Measurements from ENCODE around the gene SCTR.

SCTR gene

DNA sequence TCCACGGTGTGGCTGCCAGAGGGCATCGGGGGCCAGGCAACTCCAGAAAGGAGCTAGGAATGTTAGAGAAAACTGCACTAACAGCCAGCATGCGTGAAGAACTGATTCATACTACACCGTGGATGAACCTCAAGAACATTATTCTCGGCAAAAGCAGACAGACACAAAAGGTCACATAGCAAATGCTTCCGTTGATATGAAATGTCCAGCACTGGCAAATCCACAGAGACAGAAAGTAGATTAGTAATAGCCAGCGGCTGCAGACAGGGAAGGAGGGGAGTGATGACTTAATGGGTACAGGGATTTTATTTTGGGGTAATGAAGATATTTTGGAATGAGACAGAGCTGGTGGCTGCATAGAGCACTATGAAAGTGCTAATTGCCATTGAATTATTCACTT lies 37.4 kb downstream of the SCTR start:
- DNase-seq = no peak

DNA sequence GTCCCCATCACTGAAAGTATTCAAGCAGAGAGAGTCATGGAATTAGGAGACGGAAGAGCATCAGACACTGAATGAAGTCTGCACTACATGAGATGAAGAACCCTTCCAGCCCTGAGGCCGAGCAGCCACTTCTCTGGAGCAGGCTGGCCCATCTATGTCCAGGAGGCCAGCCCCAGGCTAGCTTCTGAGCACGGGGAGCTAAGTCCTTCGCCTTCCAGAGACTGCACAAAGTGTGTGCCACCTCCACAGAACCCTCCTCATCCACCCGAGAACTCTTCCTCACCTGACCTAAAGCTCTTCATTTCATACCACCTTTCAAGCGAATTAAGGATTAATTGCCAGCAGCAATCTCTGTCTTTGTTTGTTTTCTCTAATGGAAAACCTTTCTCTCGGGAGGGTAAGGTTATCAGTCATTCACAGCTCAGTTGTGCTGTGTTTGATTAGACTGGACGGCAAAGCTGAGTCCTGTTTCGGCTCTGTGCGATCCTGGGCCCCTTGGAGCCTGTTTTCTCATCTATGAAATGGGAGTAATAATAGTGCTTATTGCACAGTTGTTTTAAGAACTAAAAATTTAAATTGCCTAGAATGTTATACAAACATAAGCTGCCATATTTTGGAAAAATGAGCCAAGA lies 38.0 kb downstream of the SCTR start:
- DNase-seq = no peak

DNA sequence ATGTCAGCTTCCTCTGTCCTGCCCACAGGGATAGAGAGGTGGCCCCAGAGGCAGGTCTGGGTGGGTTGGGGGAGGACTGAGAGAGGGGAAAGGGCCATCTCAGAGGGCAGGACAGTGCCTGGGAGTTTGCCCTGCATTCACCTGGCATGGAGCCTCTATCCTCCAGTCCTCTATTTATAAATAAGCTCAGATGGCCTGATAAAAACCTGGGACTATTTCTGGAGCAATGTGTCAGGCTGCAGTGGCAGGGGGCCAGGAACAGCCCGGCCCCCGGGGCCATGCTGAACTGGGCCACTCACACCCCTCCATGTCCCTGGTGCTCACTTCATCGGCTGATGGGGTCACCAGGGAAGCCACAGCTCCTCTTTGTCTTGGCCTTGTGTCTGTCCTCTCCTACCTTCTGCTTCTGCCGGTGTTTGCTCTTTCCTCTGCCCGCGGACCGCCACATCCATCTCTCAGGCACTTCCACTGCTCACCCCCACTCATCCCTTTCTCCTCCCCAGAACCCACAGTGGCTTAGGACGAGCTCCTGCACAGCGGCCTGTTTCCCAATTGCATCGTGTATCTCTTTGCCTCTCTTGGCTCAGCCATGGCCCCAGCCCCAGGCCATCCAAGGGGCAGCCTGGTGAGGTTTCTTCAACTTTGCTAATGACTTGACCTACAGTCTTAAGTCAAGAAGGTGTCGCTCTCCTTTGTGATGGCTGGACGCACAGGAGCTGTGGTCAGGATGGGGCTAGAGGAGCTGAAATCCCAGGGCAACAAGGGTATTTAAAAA lies 38.8 kb downstream of the SCTR start:
- DNase-seq = no peak

DNA sequence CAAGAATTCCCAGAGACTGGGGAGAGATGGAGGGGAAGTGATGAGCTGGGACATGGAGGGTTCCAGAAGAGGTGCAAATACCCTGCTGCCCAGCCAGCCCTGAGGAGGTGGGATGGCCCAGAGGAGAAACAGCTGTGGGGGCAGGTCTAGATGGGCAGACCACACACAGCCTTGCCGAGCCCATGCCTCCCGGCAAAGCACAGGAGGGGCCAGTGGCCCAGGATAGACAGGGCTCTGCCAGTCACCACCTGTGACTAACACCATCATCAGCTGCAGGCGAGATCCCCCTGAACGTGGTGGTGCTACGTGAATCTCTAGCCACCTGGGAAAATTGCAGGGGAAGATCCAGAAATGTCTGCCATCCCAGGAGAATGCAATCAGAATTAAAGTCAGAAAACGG lies 39.4 kb downstream of the SCTR start:
- DNase-seq = no peak

DNA sequence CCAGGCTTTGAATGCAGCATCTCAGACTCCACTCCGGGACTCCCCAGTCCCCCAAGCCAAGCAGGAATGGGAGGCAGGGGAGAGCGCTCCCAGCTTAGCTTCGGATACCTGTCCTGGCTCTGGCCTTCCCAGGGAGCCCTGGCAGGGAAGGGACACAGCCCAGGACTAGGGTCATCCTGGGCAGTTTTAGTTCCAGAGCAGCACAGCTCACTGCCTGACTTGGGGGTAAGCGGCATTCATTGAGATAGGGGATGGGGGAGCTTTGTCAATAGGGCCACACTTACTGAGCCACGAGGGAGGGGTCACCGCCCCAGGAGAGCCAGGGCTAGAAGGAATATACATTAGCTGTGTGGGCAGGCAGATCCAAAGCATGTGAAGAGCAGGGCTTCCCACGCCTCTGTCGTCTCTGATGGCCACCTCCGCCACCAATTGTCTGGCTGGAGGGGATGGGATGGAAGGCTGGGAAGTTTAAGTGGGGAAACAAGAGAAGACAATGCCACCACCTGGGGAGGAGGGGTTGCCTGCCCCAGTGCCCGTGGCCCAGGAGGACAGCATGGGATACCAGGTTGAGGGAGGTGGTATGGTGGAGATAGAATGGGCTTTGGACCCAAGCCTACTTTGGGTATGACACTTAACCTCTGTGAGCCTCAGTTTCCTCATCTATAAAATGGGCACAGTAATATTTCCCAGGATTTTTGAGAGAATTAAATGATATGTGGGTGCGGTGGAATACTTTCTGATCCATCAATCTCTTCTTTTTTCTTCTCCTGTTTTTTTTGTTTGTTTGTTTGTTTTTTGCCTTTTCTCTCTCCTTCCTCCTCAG lies 40.2 kb downstream of the SCTR start:
- DNase-seq = no peak

DNA sequence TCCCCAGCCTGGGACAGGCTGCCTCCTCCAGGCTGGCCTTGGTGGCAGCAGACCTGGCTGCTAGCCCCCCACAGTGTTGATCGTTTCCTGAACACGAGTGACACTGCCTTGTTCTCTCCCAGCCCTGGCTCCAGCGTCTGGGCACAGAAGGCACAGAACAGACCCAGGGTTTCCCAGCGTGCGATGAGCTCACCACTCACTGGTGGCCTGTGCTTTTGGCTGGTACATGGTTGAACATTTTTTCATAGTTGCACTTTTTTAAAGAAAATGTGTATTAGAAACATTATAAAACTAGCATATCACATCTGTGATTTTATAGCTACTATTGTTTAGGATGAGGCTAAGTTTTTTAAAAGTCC lies 40.9 kb downstream of the SCTR start:
- no peak for DNase-seq

DNA sequence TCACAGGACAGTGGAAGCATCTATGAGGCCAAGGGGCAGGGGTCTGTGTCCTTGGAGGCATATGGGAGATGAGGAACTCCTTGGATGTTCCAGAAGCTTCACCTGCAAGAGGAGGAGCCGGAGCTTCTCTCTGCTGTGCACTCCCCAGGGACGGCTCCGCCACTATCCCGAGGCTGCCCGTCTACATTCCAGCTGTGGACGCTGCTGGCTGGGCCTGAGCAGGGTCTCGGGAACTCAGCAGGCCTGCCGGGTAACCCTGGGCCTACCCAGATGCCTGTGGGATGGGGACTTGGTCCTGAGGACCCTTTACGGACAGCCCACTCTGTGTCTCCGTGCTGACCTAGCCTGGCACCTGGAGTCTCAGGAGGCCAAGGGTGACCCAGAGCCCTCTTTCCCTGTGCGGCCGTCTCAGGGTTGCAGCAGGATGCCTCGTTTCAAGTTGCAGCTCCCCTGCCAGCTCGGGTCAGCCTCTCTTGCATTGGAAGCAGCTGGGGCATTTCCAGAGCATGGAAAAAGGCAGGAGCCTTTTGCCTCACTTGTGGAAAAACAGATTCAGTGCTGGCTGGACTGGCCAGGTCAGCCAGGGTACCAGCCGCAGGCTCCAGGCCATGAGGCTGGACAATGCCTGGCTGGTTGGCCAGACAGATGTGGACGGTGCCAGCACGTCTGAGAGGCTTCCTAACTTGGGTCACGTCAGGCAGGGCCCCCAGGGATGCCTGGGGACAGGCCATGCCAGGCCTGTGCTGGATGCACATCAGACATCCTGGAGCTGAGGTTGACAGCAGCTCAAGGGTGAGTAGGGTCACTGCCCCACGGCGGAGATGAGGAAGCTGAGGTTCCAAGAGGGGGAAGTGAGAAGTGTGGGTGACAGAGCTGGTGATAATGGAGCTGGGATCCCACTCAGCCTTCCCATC lies 41.5 kb downstream of the SCTR start:
- no peak for DNase-seq

DNA sequence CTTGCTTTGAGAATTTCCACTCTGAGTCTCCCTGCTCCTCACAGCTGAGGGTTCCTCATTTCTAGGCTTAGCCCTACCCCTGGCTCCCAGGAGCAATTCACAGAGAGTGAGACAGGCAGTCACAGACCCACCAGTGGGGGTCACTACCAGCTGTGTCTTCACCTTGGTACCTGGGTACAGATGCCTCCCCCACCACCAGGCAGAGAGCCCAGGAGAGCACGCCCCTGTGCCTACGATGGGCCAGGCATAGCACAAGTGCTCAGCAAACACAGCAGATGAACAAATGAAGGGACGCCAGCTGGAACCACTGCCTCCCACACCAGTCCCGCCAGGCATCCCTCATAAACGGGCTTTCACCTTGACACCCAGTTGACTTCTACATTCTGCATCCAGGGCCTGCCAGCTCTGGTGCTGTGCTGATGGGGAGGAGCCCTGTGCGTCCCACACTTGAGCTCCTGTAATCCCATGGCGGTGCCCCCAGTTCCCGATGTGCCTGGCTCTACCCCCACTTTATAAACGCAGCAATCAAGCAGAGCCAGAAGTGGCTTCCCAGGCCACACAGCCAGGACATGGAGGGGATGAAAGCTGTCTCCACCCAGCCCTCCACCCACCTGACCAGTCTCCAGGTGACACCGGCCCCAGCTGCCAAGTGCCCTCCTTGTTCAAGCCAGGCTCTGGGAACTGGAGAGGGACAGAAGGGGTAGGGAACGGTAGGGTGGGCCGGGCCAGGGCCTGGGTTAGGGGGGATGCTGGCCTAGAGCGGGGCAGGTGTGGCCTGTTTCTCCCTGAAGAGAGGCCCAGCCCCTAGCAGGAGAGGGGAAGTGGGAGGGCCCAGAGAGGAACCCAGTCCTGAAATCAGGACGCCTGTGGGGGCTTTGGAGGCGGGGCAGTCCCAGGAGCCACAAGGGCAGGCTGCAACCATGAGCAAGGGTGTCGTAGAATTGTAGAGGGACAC lies 42.5 kb downstream of the SCTR start:
- DNase-seq = no peak

DNA sequence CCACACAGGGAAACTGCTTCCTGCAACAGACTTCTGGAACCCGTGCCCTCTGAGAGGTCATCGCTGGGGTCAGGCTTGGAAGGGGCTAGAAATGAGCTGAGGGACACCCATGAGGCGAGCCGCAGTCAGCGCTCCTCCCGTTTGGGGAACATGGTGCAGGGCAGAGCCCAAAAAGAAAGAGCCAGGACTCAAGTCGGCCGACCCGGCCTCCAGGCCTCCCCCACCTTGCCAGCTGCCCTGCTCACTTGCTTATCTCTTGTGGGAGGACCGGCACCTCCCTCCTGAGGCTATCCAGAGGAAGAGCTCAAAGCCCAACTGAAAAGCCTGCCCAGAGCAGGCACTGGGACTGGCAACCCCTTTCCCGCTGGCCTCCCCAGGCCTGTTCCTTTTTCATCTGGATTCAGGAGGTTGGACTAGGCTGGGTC lies 43.6 kb downstream of the SCTR start:
- DNase-seq = no peak

DNA sequence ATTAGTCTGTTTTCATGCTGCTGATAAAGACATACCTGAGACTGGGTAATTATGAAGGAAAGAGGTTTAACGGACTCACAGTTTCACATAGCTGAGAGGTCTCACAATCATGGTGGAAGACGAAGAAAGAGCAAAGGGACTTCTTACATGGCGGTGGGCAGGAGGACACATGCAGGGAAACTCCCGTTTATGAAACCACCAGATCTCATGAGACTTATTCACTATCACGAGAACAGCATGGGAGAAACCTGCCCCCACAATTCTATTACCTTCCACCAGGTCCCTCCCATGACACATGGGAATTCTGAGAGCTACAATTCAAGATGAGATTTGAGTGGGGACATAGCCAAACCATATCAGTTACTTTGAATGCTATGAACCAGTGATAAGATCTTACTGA lies 44.1 kb downstream of the SCTR start:
- no peak for DNase-seq

DNA sequence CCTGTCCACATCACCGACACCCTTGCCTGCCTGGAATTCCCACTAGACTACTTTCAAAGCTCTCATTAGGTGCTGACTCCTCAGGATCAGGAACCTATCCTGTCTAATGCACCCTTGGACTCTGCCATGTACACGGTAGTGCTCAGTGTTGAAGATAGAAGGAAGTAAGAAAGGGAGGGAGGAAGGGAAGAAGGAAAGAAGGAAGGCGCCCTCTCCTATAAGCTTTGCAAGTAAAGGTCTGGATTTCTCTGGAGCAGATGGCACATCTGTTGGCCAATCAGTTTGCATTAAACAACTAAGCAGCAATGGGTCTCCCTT lies 45.3 kb downstream of the SCTR start:
- no peak for DNase-seq

DNA sequence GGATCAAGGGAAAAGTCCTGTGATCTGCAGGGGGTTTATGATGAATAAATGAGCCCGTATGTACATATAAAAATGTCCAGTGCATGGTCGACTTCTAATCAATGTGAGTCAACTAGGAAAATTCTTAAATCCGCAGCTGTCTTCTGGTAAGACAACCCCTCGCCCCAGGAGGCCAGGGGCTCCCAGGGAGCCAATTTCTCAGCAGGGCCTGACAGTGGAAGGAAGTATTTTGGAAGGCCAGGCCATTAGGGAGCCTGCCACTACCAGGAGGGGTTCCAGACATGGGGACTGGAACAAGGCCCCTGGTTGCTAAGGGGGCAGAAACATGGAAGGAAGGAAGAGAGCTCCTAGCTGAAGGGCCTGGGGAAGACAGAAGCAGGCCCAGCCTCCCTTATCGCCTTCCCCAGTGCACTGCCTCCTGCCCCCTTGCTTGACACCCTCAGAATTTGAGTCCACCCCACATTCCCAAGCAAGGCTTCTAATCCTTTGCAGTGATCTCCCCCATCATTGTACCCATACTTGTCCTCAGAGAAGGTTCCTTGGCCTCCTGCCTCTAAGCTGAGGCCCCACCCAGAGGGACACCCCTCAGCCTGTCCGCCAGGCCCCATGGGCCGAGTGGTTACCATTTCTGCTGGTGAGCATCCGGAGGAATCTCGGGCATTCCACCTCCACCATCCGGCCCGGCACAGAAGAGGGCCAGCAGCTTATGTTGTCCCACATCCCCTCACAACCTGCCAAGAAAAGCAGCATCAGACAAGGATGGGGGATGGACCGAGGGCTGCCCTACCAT lies 45.9 kb downstream of the SCTR start:
- no peak for DNase-seq

DNA sequence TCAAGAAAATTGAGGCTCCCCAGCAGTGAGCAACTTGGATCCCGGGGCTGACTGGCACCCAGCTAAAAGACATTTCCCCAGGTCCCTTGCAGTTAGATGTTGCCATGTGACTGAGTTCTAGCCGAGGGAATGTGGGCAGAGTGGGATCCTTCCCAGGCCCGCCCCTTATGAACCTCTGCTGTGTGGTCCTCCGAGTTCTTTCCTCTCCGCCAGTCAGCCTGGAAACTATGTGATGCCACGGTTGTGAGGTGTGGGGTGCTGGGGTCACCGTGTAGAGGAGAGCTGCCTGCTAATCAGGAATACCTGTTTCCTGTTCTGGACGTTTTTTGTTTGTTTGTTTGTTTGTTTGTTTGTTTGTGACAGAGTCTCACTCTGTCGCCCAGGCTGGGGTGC lies 47.2 kb downstream of the SCTR start:
- DNase-seq = no peak

DNA sequence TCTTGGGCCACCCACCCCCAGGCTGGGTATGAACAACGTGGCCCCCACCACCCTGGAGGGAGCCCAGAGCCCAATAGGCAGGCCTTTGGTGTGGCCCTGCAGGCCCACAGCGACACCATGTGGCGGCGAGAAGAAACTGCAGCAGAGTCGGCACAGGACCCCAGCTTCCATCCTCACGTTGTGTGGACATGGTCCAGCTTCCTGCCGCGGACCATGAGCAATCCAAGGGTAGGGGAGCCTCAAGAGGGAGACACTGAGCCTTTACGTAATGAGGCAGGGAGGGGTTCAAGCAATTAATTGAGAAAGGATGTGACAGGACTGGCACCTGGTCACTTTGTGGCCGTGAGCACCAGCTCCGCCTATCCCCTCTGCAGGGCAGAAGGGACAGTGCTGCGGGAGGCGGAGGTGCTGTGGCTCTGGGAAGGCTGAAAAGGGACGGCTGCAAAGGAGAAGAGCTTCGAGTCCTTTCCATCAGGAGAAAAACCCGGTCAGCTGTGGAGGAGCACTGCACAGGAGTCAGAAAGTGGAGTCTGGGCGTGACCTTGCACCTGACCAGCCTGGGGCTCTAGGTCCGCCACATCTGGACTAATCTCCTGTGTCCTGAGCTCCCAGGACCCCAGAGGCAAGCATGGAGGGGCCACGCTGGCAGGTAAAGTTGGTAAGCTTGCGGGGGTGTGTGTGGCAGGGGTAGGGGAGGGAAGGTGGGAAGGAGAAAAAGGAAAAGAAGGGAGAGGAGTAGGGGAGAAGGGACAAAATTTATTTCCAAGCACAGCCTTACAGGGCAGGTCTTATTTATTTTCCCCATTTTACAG lies 47.8 kb downstream of the SCTR start:
- DNase-seq = peak; percentile 22 to 33

DNA sequence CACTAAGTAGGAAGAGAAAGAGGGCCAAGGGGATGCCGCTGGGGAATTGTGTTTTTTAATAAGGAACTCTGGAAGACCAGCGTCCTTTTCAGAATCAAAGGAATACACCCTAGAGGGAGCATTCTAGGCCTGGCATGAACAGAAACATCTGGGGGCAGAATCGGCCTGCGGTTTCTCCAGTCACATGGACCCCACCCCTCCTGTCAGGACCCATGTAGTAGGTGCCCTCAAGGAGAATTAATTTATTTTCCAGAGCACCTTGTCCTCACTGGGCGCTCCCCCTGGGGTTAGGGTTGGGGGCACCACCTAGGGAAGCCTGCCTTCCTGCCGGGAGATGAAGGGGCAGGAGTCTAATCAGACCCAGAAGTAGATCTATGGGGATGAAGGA lies 48.4 kb downstream of the SCTR start:
- no peak for DNase-seq

DNA sequence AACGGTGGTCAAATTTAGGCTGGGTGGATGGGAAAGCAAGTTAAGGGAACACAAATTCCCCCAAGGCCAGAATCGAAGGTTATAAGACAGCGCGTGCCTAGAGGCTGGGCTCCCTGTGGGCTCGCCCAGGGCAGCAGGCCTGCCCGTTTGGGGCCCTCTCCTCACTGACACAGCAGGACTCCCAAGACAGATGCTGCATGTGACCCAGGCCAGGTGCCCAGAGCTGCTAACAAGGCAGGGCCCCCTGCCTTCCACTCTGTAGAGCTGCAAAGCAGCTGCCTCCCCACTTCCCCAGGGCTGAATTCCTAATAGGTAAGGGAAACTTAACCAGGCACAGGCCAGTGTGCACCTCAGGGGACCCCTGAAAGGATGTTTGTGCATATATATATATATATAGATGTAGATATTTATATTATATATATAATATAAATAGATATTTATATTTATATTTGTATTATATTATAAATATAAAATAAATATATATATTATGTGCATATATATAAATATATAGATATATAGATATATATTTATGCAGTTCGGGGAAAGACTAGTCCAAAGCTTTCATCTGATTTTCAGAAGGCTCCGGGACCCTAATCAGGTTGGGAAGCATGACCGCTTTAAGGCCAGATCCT lies 48.9 kb downstream of the SCTR start:
- no peak for DNase-seq

DNA sequence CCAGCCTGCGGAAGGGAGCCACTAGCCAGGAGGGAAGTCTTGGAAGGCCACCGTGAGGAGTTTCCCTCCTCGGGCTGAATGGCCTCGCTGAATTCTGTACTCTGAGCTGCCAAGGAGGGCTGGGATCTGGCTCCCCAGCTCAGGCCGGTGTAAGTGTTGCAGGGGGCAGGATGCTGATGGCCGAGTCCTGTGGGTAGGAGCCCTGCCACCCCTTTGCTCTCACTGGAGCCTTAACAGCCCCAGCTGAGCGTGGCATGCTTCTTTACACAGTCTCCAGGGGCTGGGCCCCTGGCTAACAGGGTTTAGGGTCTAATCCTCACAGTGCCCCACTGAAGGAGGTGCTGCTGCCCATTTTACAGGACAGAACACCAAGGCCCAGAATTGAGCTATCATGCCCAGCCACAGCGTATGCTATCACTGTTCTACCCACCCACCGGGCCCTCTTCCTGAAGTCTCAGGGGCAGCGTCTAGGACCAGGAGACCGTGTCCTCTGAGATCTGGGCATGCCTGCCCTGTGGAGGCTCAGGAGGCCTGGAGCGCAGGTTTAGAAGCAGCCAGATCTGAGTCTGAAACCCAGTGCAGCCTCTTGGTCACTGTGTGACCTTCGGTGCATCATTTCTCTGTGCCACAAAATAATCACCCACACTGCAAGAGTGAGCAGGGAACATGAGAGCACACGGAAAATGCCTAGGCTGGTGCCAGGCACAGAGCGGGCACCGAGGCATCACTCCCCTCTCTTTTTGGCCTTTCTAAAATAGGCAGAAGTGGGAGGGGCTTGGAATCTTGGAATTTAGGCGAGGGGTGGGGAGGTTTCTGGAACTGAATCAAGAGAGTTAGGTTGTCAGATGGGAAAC lies 49.7 kb downstream of the SCTR start:
- DNase-seq = no peak

DNA sequence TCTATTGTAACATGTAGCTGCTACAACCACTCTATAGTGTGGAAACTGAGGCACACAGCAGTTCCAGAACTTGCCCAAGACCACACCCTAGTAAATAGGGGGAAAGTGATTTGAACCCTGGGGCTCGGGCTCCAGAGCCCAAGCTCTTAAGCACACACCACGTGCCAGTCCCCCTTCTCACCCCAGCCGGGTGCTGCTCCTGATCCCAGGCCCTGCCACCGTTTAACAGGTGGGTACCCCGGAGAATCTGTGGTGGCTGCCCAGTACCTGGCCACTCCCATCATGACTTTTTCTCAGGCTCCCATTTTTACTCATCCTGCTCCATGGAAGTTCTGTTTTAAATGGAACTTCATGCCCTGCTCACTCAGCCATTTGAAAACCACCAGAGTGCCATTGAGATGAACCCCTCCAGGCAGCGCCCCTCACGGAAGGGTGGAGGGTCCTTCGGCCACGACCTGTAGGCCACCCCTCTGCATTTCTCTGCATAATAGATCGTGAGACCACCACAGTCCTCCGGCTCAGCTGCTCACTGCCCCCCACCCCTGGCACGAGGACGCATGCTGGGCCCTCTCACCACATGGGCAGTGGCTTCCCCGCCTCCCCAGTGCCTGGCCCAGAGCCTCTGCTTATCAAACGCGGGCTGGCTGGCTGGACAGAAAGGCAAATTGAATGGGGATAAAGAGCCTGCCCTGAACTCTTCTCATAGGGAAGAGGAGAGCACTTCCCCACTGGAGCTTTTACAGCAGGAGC lies 50.5 kb downstream of the SCTR start:
- no peak for DNase-seq
